ENCODE measurements around the gene MPZL2.

GRCh38 chr11:118274186-118274585 is 10.1 kb upstream of the MPZL2 start:
- TF ChIP-seq, protein P1, sequence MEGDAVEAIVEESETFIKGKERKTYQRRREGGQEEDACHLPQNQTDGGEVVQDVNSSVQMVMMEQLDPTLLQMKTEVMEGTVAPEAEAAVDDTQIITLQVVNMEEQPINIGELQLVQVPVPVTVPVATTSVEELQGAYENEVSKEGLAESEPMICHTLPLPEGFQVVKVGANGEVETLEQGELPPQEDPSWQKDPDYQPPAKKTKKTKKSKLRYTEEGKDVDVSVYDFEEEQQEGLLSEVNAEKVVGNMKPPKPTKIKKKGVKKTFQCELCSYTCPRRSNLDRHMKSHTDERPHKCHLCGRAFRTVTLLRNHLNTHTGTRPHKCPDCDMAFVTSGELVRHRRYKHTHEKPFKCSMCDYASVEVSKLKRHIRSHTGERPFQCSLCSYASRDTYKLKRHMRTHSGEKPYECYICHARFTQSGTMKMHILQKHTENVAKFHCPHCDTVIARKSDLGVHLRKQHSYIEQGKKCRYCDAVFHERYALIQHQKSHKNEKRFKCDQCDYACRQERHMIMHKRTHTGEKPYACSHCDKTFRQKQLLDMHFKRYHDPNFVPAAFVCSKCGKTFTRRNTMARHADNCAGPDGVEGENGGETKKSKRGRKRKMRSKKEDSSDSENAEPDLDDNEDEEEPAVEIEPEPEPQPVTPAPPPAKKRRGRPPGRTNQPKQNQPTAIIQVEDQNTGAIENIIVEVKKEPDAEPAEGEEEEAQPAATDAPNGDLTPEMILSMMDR (IDR thresholded peaks at IDR 0.05 in 2 of 3, conservative IDR thresholded peaks at IDR 0.05 in 1 of 3; ENCODE audit: insufficient read depth in 2 of 3, low read depth in 1 of 3, low read length in 3 of 3), result no peak
- TF ChIP-seq MXI1 (IDR thresholded peaks at IDR 0.05; ENCODE audit: low read depth, low read length) (no peak), MAFG (tag; conservative IDR thresholded peaks at IDR 0.05) (no peak), L3MBTL2 (IDR thresholded peaks at IDR 0.05) (no peak), ZNF239 (CRISPR knock-in tag; IDR thresholded peaks at IDR 0.05) (no peak)

Measured in K562 (cell line).